ENCODE measurements around the gene PARP2.

PARP2 gene

GRCh38 chr14:20388159-20388558 is 44.7 kb downstream of the PARP2 start:
- 0 out of 2 replicates have a peak, but pooled peaks cover 2% of the 10 kb centered on the region for H3K36me3 ChIP-seq (ENCODE audit: control insufficient read depth, insufficient read depth, low read length)
- no CpG with 5 or more reads among the region's 4 CpGs for WGBS (ENCODE audit: insufficient coverage, insufficient read length)

GRCh38 chr14:20391505-20391904 is 48.1 kb downstream of the PARP2 start:
- Histone ChIP-seq H3K4me3 (ENCODE audit: low read length) (no peak overlapping the region), H3K27me3 (ENCODE audit: control insufficient read depth, insufficient read depth, low read length) (no peaks in the 10 kb centered on the region), H3K4me1 (ENCODE audit: control insufficient read depth, insufficient read depth, low read length) (no peaks in the 10 kb centered on the region)

More at GRCh38 chr14:20388159-20388558, 44.7 kb downstream of the PARP2 start:
- H3K4me1 ChIP-seq (ENCODE audit: control insufficient read depth, insufficient read depth, low read length): no peaks in the 10 kb centered on the region
- no peak for DNase-seq (ENCODE audit: low read depth, low spot score)
- H3K27ac ChIP-seq (ENCODE audit: low read length): no peak overlapping the region
- H3K9me3 ChIP-seq (ENCODE audit: control insufficient read depth, insufficient read depth, low read length): no peaks in the 10 kb centered on the region
- no peaks in the 10 kb centered on the region for H3K27me3 ChIP-seq (ENCODE audit: control insufficient read depth, insufficient read depth, low read length)
- H3K4me3 ChIP-seq (ENCODE audit: low read length): no peak overlapping the region

GRCh38 chr14:20397511-20397910 is 54.1 kb downstream of the PARP2 start:
- H3K4me1 ChIP-seq (ENCODE audit: control insufficient read depth, insufficient read depth, low read length): no peaks in the 10 kb centered on the region
- no peaks in the 10 kb centered on the region for H3K9me3 ChIP-seq (ENCODE audit: control insufficient read depth, insufficient read depth, low read length)
- no peak overlapping the region for H3K27ac ChIP-seq (ENCODE audit: low read length)
- H3K4me3 ChIP-seq (ENCODE audit: low read length): no peak overlapping the region
- DNase-seq (ENCODE audit: low read depth, low spot score): no peak
- H3K36me3 ChIP-seq (ENCODE audit: control insufficient read depth, insufficient read depth, low read length): 0 out of 2 replicates have a peak, but pooled peaks cover 2% of the 10 kb centered on the region
- H3K27me3 ChIP-seq (ENCODE audit: control insufficient read depth, insufficient read depth, low read length): no peaks in the 10 kb centered on the region
- WGBS (ENCODE audit: insufficient coverage, insufficient read length): no CpG with 5 or more reads among the region's 3 CpGs

More at GRCh38 chr14:20391505-20391904, 48.1 kb downstream of the PARP2 start:
- no CpG with 5 or more reads among the region's 4 CpGs for WGBS (ENCODE audit: insufficient coverage, insufficient read length)
- H3K36me3 ChIP-seq (ENCODE audit: control insufficient read depth, insufficient read depth, low read length): 0 out of 2 replicates have a peak, but pooled peaks cover 2% of the 10 kb centered on the region
- DNase-seq (ENCODE audit: low read depth, low spot score): no peak
- H3K9me3 ChIP-seq (ENCODE audit: control insufficient read depth, insufficient read depth, low read length): no peaks in the 10 kb centered on the region
- H3K27ac ChIP-seq (ENCODE audit: low read length): no peak overlapping the region

- WGBS (ENCODE audit: insufficient coverage, insufficient read length): no CpG with 5 or more reads among the region's 1 CpG
- H3K36me3 ChIP-seq (ENCODE audit: control insufficient read depth, insufficient read depth, low read length): 0 out of 2 replicates have a peak, but pooled peaks cover 4% of the 10 kb centered on the region
- no peak for DNase-seq (ENCODE audit: low read depth, low spot score)
Measured at GRCh38 chr14:20400589-20400964, 57.1 kb downstream of the PARP2 start.

GRCh38 chr14:20400965-20401593 is 57.6 kb downstream of the PARP2 start:
- H3K4me3 ChIP-seq (ENCODE audit: low read length): no peak overlapping the region; the same call in 1 of the 2 replicates
- H3K27me3 ChIP-seq (ENCODE audit: control insufficient read depth, insufficient read depth, low read length): no peaks in the 10 kb centered on the region
- WGBS (ENCODE audit: insufficient coverage, insufficient read length): no CpG with 5 or more reads among the region's 10 CpGs
- H3K9me3 ChIP-seq (ENCODE audit: control insufficient read depth, insufficient read depth, low read length): no peaks in the 10 kb centered on the region
- H3K36me3 ChIP-seq (ENCODE audit: control insufficient read depth, insufficient read depth, low read length): 0 out of 2 replicates have a peak, but pooled peaks cover 4% of the 10 kb centered on the region
- no peaks in the 10 kb centered on the region for H3K4me1 ChIP-seq (ENCODE audit: control insufficient read depth, insufficient read depth, low read length)
- no peak for DNase-seq (ENCODE audit: low read depth, low spot score)
- no peak overlapping the region for H3K27ac ChIP-seq (ENCODE audit: low read length)

More at GRCh38 chr14:20400589-20400964, 57.1 kb downstream of the PARP2 start:
- H3K27me3 ChIP-seq (ENCODE audit: control insufficient read depth, insufficient read depth, low read length): no peaks in the 10 kb centered on the region
- H3K27ac ChIP-seq (ENCODE audit: low read length): no peak overlapping the region
- no peaks in the 10 kb centered on the region for H3K4me1 ChIP-seq (ENCODE audit: control insufficient read depth, insufficient read depth, low read length)
- no peaks in the 10 kb centered on the region for H3K9me3 ChIP-seq (ENCODE audit: control insufficient read depth, insufficient read depth, low read length)
- no peak overlapping the region for H3K4me3 ChIP-seq (ENCODE audit: low read length)

- Histone ChIP-seq H3K27me3 (ENCODE audit: control insufficient read depth, insufficient read depth, low read length) (no peaks in the 10 kb centered on the region), H3K36me3 (ENCODE audit: control insufficient read depth, insufficient read depth, low read length) (peaks cover 2% of the 10 kb centered on the region; the same call in 1 of the 2 replicates)
- WGBS (ENCODE audit: insufficient coverage, insufficient read length): no CpG with 5 or more reads among the region's 11 CpGs
Measured at GRCh38 chr14:20403521-20403920, 60.1 kb downstream of the PARP2 start.

More at GRCh38 chr14:20403521-20403920, 60.1 kb downstream of the PARP2 start:
- Histone ChIP-seq H3K9me3 (ENCODE audit: control insufficient read depth, insufficient read depth, low read length) (no peaks in the 10 kb centered on the region), H3K4me1 (ENCODE audit: control insufficient read depth, insufficient read depth, low read length) (no peaks in the 10 kb centered on the region), H3K27ac (ENCODE audit: low read length) (no peak overlapping the region), H3K4me3 (ENCODE audit: low read length) (no peak overlapping the region)
- DNase-seq (ENCODE audit: low read depth, low spot score): no peak

Data from iPS DF 6.9 (cell line).